K562 (cell line): Measurements from ENCODE around the gene ARID4B. TPM values are rescaled to one million over a fixed set of nuclear protein-coding genes. Genes with fewer than 3 reads are reported as not detected.

Experiments used
- BRF1 ChIP-seq: IDR thresholded peaks from 3 replicates; pipeline ENCODE4 v1.6.1; 2011; ENCODE audit warnings: borderline replicate concordance, mild to moderate bottlenecking; ENCODE audit not compliant: insufficient read length; ENCODE audit errors: extremely low read depth
- CEBPB ChIP-seq: fragments of 450-650 bp; IDR thresholded peaks from 2 replicates; pipeline ENCODE4 v1.6.1; 2016; ENCODE audit warnings: missing genetic modification characterization, missing compliant biosample characterization
- HEY1 ChIP-seq: fragments of 250-450 bp; sonication (Bioruptor Pico); IDR thresholded peaks from 2 replicates; pipeline ENCODE4 v1.5.0; 2020; ENCODE audit warnings: mild to moderate bottlenecking, moderate library complexity, borderline replicate concordance
- MTF1 ChIP-seq: fragments of 250-450 bp; sonication (Bioruptor Pico); IDR thresholded peaks from 2 replicates; pipeline ENCODE4 v1.9.0; 2021; ENCODE audit warnings: moderate library complexity, mild to moderate bottlenecking, inconsistent platforms, borderline replicate concordance
- NFRKB ChIP-seq: fragments of 450-650 bp; IDR thresholded peaks from 2 replicates; pipeline ENCODE4 v1.6.1; 2016; ENCODE audit warnings: low read depth
- NR3C1 ChIP-seq: sonication (generic); formaldehyde crosslinking; IDR thresholded peaks from 2 replicates; pipeline ENCODE4 v1.8.1; 2022; ENCODE audit warnings: missing genetic modification reagents
- ZBTB1 ChIP-seq: sonication (generic); formaldehyde crosslinking; IDR thresholded peaks from 2 replicates; pipeline ENCODE4 v1.8.1; 2023; ENCODE audit warnings: missing genetic modification reagents, low read depth, mild to moderate bottlenecking, borderline replicate concordance
- polyA plus RNA-seq, 8 experiments: library from polyadenylated mRNA; depleted of rRNA in 4 of 8; stranded (reverse) in 5 of 8; unstranded in 3 of 8; fragments of >200 nt; fragmentation: Nextera tagmentation in 2 of 8; fragmentation: Illumina TruSeq in 1 of 8; extraction: Ambion mirVana in 2 of 8; extraction: Trizol in 1 of 8; gene quantifications; 2 replicates each; pipeline versions ENCODE4 v1.2.1 to v1.2.3, GENCODE V29; 2011 to 2014; ENCODE audit warnings: inconsistent platforms in 1 of 8, missing spikeins in 1 of 8
- total RNA-seq, 7 experiments: library from RNA; depleted of rRNA in 6 of 7; stranded (reverse); fragments of >200 nt in 6 of 7; fragmentation: Illumina TruSeq in 2 of 7; extraction: Trizol in 2 of 7; gene quantifications; 2 replicates each; pipeline versions ENCODE4 v1.2.1 to v1.2.3, GENCODE V29; 2011 to 2021; ENCODE audit warnings: low replicate concordance in 1 of 7
- TF ChIP-seq, protein P1 (sequence below): fragments of 450-650 bp; formaldehyde crosslinking; IDR thresholded peaks from 2 replicates; pipeline ENCODE4 v1.4.0; 2022; ENCODE audit warnings: missing genetic modification characterization
- TF ChIP-seq, protein P2 (sequence below), 2 experiments: fragments of 450-650 bp; IDR thresholded peaks; 2 replicates each; pipeline ENCODE4 v1.6.1; 2016; ENCODE audit warnings: mild to moderate bottlenecking in 2 of 2, borderline replicate concordance in 1 of 2, low read depth in 1 of 2, moderate library complexity in 1 of 2

ARID4B gene
- total and polyA plus RNA-seq, 9 of the 15 experiments (the other 6 are each of a cell fraction or from before 2014, with no cell fraction given): 8.4 to 38.9 (median 18.5) TPM

DNA sequence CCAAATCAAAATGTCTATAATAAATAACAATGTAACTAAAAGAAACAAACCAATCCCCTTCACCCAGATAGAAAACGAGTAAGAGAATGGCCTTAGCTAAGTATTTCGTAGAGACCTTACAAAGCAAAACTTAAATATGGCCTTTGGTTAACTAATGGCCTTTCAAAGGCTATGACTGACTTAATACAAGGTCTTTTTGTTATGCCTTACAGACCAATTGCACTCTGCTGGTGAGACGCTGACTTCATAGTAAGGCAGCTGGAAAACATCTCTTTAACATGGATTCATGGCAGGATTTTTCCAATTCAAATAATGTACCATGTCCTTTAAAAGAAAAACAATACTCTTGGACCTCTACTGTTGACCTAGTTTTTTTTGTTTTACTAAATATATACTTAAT, 23.5 kb upstream of the ARID4B start (continued):
- TF ChIP-seq, protein P1, sequence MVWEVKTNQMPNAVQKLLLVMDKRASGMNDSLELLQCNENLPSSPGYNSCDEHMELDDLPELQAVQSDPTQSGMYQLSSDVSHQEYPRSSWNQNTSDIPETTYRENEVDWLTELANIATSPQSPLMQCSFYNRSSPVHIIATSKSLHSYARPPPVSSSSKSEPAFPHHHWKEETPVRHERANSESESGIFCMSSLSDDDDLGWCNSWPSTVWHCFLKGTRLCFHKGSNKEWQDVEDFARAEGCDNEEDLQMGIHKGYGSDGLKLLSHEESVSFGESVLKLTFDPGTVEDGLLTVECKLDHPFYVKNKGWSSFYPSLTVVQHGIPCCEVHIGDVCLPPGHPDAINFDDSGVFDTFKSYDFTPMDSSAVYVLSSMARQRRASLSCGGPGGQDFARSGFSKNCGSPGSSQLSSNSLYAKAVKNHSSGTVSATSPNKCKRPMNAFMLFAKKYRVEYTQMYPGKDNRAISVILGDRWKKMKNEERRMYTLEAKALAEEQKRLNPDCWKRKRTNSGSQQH (CRISPR knock-in tag): no peak
- no peak for TF ChIP-seq HEY1
- no peak for TF ChIP-seq BRF1
- TF ChIP-seq, protein P2, sequence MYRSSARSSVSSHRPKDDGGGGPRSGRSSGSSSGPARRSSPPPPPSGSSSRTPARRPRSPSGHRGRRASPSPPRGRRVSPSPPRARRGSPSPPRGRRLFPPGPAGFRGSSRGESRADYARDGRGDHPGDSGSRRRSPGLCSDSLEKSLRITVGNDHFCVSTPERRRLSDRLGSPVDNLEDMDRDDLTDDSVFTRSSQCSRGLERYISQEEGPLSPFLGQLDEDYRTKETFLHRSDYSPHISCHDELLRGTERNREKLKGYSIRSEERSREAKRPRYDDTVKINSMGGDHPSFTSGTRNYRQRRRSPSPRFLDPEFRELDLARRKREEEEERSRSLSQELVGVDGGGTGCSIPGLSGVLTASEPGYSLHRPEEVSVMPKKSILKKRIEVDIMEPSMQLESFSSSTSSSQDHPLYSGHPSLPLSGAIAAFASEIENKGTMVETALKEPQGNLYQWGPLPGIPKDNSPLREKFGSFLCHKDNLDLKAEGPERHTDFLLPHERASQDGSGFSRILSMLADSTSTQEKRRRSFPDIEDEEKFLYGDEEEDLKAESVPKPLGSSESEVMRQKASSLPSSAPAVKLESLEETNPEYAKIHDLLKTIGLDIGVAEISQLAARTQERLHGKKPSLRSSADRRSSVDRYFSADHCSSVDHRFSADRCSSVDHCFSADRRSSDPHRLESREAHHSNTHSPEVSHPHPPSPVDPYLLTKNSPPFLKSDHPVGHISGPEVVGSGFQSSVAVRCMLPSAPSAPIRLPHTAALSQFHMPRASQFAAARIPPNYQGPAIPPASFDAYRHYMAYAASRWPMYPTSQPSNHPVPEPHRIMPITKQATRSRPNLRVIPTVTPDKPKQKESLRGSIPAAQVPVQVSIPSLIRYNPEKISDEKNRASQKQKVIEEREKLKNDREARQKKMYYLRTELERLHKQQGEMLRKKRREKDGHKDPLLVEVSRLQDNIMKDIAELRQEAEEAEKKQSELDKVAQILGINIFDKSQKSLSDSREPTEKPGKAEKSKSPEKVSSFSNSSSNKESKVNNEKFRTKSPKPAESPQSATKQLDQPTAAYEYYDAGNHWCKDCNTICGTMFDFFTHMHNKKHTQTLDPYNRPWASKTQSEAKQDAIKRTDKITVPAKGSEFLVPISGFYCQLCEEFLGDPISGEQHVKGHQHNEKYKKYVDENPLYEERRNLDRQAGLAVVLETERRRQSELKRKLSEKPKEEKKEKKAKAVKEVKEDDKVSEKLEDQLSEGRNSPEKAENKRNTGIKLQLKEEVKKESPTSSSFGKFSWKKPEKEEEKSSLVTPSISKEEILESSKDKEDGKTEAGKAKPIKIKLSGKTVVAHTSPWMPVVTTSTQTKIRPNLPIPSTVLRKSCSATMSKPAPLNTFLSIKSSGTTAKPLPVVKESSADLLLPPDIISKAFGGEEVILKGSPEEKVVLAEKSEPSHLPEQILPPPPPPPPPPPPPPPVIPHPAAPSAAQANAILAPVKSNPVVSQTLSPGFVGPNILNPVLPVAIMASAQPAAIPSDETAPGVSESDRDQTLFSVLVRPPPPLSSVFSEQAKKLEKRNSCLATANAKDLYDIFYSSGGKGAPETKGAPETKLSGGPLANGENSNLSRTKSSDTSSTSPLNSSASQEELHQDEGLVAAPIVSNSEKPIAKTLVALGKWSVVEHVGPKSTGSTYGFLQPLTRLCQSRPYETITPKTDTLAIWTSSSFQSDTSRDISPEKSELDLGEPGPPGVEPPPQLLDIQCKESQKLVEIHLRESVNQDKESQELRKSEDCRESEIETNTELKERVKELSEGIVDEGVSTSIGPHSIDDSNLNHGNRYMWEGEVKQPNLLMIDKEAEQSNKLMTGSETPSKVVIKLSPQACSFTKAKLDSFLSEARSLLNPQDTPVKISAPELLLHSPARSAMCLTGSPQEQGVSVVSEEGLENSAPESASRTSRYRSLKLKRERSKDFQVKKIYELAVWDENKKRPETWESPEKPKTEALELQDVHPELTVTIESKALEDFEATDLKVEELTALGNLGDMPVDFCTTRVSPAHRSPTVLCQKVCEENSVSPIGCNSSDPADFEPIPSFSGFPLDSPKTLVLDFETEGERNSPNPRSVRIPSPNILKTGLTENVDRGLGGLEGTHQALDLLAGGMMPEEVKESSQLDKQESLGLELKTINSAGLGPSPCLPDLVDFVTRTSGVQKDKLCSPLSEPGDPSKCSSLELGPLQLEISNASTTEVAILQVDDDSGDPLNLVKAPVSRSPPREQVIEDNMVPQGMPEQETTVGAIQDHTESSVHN (IDR thresholded peaks at IDR 0.05; ENCODE audit: borderline replicate concordance in 1 of 2, low read depth in 1 of 2): no peak
- TF ChIP-seq ZBTB1 (CRISPR knock-in tag): no peak
- no peak for TF ChIP-seq CEBPB (tag)
- no peak for TF ChIP-seq MTF1 (CRISPR knock-in tag)
- TF ChIP-seq NR3C1 (CRISPR knock-in tag): no peak
- TF ChIP-seq NFRKB: no peak
